ENCODE results near the gene PIP4K2A.

DNA sequence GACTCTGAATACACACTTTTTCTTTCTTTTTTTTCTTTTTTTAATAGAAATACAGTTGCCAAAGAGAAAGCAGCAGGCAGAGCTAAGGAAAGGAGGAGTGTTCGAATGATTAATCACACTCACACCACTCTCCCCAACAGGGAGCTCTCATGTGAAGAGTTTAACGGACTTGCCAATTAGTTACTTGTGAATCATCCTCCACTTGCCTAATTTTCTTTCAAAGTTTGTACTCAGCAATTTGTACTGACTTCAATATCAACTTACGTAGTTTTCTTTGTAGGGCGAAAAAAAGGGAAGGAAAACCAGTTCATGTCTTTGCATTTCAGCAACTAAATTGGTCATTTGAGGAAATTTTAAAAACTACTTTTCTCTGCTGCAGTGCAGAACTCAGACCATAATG, 109.2 kb downstream of the PIP4K2A start:
- TF ChIP-seq RXRA (CRISPR knock-in tag; IDR thresholded peaks at IDR 0.05) (no peak), PRDM10 (CRISPR knock-in tag; IDR thresholded peaks at IDR 0.05; ENCODE audit: low read depth) (no peak), TCF7L2 (IDR thresholded peaks at IDR 0.05; ENCODE audit: low read depth, low read length) (no peak), ONECUT2 (CRISPR knock-in tag; IDR thresholded peaks at IDR 0.05) (no peak)
